WERI-Rb-1 (cell line): ENCODE results near the gene PLA2G15.

Experiments used
- DNase-seq: peaks from one replicate; pipeline ENCODE4 v3.0.0-alpha.2; 2020
- H3K27ac ChIP-seq: fragments of 250-450 bp; sonication (Bioruptor Pico); 2 replicates; pipeline ENCODE4 v1.5.1; 2020; ENCODE audit warnings: mild to moderate bottlenecking, moderate library complexity
- H3K27me3 ChIP-seq: fragments of 250-450 bp; sonication (Bioruptor Pico); 2 replicates; pipeline ENCODE4 v1.5.1; 2021; ENCODE audit warnings: mild to moderate bottlenecking, low read depth, moderate library complexity; ENCODE audit not compliant: insufficient read depth, severe bottlenecking
- H3K36me3 ChIP-seq: fragments of 250-450 bp; sonication (Bioruptor Pico); 2 replicates; pipeline ENCODE4 v1.5.1; 2020; ENCODE audit warnings: mild to moderate bottlenecking, moderate library complexity
- H3K4me3 ChIP-seq: 2 replicates; pipeline ENCODE4 v1.5.1; 2011; ENCODE audit warnings: low read depth, mild to moderate bottlenecking, control low read depth, low read length
- H3K9me3 ChIP-seq: fragments of 250-450 bp; sonication (Bioruptor Pico); 2 replicates; pipeline ENCODE4 v1.5.1; 2021; ENCODE audit warnings: mild to moderate bottlenecking, moderate library complexity; ENCODE audit not compliant: severe bottlenecking
- TF ChIP-seq, protein P1 (sequence below): IDR thresholded peaks from 2 replicates; pipeline ENCODE4 v1.5.1; 2011; ENCODE audit warnings: low read depth, mild to moderate bottlenecking, control low read depth, inconsistent platforms, low read length

Gene PLA2G15

GRCh38 chr16:68230176-68230571, 15.0 kb upstream of the PLA2G15 start:
- no peak for DNase-seq
- Histone ChIP-seq H3K27ac (no peak overlapping the region), H3K4me3 (no peak overlapping the region), H3K27me3 (no peaks in the 10 kb centered on the region), H3K9me3 (no peaks in the 10 kb centered on the region), H3K36me3 (peaks cover 26% of the 10 kb centered on the region)
- TF ChIP-seq, protein P1, sequence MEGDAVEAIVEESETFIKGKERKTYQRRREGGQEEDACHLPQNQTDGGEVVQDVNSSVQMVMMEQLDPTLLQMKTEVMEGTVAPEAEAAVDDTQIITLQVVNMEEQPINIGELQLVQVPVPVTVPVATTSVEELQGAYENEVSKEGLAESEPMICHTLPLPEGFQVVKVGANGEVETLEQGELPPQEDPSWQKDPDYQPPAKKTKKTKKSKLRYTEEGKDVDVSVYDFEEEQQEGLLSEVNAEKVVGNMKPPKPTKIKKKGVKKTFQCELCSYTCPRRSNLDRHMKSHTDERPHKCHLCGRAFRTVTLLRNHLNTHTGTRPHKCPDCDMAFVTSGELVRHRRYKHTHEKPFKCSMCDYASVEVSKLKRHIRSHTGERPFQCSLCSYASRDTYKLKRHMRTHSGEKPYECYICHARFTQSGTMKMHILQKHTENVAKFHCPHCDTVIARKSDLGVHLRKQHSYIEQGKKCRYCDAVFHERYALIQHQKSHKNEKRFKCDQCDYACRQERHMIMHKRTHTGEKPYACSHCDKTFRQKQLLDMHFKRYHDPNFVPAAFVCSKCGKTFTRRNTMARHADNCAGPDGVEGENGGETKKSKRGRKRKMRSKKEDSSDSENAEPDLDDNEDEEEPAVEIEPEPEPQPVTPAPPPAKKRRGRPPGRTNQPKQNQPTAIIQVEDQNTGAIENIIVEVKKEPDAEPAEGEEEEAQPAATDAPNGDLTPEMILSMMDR = no peak

DNA sequence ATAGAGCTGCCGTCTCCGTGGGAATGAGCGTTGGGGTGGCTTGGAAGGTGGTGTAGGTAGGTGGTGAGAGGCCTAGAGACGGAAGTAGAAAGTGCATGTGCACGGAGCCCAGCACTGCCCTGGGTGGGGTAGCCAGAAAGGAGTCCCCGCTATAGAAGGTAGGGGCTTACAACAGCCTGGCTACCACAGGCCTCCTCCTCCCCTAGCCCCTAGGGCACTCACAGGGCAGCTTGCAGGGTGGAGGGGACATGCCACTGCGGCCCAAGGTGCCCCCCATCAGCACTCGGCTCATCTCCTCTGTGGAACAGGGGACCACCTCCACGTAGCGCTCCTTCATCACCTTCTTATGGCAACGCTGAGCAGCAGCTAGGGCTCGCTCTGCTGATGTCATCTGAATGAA, 14.2 kb upstream of the PLA2G15 start:
- TF ChIP-seq, protein P1 = no peak
- Histone ChIP-seq H3K9me3 (no peaks in the 10 kb centered on the region), H3K27ac (no peak overlapping the region), H3K27me3 (no peaks in the 10 kb centered on the region), H3K36me3 (peaks cover 26% of the 10 kb centered on the region), H3K4me3 (no peak overlapping the region)
- no peak for DNase-seq

DNA sequence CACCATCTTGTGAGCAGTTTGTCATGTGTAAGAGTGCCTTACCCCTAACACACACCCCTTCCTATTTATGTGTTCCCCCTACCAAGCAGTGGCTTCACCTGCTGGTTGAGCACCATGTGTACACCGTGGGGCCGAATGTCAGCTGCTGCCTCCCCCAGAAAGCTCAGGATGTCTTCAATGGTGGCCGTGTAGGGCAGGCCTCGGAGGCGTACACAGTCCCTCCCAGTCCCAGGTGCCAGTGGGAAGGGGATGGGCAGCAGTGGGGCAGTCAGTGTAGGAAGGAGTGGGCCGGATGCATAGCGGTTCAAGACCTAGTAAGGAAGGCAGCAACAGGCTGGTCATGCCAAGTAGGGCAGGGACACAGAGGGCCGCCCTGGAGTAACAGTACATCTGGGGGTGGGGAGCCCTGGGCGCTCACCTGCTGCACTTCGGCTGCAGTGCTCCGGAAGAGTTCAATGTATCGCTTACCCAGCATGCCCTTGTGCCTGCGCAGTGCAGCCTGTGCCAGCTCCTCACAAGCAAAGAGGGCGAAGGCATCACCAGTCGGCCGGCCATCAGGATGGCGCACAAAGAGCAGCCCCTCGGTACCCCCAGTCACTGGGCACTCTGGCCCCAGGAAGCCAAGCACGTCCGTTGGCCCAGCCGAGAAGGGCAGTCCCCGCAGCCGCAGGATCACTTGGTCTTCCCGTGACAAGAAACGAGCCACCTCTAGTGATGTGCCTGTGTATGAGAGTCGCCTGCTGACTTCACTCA, 13.6 kb upstream of the PLA2G15 start:
- Histone ChIP-seq H3K27me3 (no peaks in the 10 kb centered on the region), H3K4me3 (no peak overlapping the region), H3K36me3 (peaks cover 20% of the 10 kb centered on the region), H3K9me3 (no peaks in the 10 kb centered on the region), H3K27ac (no peak overlapping the region)
- TF ChIP-seq, protein P1 = no peak
- DNase-seq = no peak

DNA sequence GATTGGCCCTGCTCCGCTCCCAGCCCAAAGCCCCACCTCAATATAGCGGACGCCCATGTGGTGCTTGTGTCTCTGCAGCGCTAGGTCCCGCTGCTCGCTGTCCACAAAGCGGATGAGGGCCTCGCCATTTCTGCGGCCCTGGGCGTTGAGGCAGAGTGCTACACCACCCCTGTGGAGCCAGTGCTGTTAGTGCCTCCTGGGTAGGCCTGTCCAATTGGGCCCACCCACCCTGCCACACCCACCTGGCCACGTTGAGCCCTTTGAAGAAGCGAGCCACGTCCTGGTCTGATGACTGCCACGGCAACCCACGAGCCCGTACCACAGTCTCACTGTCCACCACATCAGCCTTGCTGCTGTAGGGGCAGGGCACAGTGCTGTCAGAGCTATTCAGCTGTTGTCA, 12.8 kb upstream of the PLA2G15 start:
- Histone ChIP-seq H3K9me3 (no peaks in the 10 kb centered on the region), H3K27ac (no peak overlapping the region), H3K27me3 (no peaks in the 10 kb centered on the region), H3K36me3 (peaks cover 20% of the 10 kb centered on the region), H3K4me3 (no peak overlapping the region)
- no peak for DNase-seq
- TF ChIP-seq, protein P1 = no peak

GRCh38 chr16:68233085-68233834, 11.9 kb upstream of the PLA2G15 start:
- no peak for DNase-seq
- Histone ChIP-seq H3K27ac (no peak overlapping the region), H3K4me3 (no peak overlapping the region), H3K36me3 (peaks cover 18% of the 10 kb centered on the region), H3K9me3 (no peaks in the 10 kb centered on the region), H3K27me3 (no peaks in the 10 kb centered on the region)
- TF ChIP-seq, protein P1 = no peak
